HG03196 (cell line): ENCODE results near the gene DUSP15.

Source experiments
- ATAC-seq: cut with Tn5 transposase; IDR thresholded peaks from one replicate; pipeline ENCODE4 v1.9.1; 2021; ENCODE audit not compliant: unreplicated experiment

The DUSP15 gene

DNA sequence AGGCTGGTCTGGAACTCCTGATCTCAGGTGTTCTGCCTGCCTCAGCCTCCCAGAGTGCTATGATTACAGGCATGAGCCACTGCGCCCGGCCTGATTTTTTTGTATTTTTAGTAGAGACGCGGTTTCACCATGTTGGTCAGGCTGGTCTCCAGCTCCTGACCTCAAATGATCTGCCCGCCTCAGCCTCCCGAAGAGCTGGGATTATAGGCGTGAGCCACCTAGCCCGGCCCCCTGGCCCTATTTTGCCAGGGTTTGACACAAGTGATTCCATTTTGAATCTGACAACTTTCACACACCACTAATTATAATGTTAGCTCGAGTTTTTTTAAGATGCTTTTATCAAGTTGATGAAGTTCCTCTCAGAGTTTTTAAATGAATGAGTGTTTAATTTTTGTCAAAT, 25.7 kb upstream of the DUSP15 start:
- ATAC-seq = no peak

DNA sequence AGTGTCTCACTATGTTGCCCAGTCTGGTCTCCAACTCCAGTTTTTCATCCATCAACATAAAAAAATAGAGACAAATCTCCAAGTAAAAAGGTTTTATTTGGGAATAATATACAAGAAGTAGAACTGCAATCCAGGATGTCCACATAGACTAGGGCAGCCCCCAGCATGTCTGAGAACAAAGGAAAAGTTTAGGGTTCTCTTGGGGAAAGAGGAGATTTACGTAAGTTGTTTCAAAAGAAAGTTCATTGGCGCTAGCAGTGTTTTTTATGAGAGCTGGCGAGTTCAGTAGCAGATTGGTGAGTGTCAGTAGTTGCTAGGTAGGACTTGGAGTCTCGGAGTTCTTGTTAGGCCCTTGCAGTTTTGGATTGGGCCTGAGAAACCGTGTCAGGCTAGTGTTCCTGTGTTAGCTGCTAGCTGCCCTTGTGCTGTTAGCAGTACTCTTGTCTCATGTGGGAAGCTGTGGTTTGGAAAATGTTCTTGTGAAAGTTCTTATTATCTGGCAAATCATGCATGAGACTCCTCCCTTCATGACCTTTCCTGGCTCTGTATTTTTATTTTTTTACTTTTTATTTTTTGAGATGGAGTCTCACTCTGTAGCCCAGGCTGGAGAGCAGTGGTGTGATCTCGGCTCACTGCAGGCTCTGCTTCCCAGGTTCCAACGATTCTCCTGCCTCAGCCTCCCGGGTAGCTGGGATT, 24.8 kb upstream of the DUSP15 start:
- ATAC-seq = peak; percentile 73

DNA sequence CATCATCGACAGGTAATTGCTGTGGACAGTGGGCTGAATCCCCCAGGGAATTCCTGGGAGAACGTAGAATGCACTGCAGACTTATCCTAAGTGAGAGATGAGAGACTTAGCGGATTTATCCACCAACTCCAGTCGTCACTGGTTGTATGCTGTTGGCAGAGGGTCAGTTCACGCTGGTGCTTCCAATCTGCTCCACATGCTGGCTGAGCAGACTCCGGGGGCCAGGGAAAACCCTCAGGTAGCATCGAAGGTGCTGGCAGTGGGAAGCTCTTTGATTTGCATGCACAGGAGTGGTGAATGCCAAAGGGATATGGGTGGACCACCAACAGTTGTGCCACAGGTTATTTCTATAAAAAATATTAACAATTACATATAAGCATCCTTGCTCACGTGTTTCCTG, 20.3 kb upstream of the DUSP15 start:
- no peak for ATAC-seq

DNA sequence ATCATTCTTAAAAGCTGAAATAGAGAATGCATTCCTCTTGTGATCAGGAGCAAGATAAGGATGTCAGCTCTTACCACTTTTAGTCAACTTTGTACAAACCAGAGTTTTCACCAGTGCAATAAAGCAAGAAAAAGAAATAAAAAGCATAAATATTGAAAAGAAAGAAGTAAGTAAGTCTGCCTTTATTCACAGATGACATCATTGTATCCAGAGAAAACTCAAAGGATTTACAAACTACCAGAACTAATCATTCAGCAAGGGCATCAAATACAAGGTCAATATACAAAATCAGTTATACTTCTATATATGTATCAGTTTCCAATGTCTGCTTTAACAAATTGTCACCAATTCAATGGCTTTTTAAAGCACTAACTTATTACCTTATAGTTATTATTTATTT, 13.5 kb upstream of the DUSP15 start:
- no peak for ATAC-seq

DNA sequence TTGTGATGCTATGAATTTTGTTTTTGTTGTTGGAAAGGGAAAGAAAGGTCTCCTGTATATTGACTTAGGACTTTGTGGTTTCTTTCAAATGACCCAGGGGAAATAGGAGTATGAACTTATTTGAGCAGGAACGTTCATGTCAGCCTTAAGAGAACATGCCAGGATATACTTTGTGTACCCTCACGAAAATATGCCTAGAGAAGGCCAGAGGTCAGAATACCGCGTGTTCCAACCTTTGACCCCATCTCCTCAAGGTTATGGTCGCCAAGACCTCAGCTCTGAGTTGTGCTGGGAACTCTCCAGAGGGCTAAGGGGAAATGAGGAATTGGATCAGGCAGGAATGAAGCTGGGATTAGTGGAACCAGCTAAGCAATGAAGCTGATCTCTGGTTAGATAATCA, 11.6 kb upstream of the DUSP15 start:
- no peak for ATAC-seq

DNA sequence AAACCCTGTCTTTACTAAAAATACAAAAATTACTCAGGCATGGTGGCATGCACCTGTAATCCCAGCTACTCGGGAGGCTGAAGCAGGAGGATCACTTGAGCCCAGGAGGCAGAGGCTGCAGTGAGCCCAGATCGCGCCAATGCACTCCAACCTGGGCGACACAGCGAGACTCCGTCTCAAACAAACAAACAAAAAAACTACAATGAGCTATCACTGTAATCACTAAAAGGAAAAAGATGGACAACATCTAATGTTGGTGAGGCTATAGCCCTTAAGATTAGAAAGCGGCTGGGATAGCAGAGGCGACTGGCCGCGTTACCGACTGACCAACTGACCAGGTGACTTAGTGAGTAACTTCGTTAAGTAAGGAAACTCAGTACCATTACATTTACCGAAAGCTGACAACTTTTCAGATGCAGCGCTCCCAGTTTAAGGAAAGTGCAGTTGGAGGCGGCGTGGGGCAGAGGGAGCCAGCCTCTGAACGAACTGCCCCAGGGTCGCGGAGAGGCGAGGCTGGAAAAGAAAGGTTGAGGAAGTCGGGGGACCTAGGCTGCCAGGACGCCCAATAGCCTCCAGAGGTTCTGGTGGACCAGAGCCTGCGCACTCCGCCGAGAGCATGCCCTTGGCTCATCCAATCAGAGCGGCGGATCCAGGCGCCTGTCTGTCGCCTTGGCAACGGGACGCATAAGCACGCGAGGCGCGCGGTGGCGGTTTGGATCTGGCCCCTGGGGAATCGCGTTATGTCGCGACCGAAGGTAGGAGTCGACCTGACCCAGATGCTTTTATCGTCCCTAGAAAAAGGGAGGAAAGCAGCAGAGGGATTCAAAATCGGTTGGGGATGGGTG, 9.0 kb upstream of the DUSP15 start:
- peak; percentile 77 for ATAC-seq

DNA sequence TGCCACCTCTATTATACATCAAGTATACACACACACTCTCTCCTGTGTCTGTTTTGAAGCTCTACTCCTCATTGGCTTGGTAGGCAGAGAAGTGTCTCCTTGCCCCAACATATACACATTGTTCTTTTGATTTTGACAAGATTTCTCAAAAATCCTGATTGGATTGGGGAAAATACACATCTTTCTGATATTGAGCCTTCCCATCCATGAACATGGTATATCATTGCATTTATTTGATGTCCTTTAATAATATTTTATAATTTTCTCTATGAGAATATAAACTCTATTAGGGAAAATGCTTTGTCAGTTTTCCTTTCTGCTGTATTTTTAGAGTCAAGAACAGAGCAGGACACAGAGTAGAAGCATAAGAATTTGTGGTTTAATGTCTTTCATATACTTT, 7.4 kb upstream of the DUSP15 start:
- no peak for ATAC-seq

DNA sequence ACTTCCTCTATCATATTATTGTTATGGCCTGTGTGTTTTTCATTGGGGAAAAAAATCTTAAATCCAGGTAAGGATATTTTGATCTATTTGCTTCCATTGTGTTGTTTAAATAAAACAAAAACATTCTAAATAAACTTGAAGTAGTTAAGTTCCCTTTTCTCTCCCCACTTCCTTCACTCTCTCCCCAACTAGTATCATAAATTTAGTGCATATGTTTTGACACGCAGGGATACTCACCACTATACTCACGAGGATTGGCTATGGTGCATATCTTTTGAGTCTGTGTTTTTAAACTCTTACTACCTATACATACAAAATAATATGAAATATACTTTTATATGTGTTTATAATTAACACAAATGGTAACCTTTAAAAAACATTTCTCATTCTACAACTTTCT, 5.3 kb upstream of the DUSP15 start:
- ATAC-seq = no peak

DNA sequence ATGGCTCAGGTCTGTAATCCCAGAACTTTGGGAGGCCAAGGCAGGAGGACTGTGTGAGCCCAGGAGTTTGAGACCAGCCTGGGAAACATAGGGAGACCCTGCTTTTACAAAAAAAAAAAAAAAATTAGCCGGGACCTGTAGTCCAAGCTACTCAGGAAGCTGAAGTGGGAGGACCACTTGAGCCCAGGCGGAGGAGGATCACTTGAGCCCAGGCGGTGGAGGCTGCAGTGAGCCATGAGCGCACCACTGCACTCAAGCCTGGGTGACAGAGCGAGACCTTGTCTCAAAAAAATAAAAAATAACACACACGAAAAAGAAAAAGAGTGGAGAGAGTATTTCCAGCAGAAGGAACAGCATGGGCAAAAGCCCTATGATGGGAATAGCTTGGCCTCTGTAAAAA, 2.1 kb upstream of the DUSP15 start:
- ATAC-seq = no peak

DNA sequence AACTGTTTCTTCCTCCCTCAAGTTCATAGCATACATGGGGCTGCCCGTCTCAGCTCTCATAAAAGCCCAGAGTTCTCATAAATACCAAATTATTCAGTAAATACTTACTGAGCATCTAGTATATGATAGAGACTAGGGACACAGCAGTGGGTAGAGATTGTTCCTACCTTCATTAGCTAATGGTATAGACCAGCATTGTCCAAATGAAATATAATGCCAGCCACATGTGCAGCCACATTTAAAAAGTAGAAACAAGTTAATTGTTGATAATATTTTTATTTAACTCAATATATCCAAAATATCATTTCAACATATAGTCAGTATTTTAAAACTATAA, 1.3 kb upstream of the DUSP15 start:
- no peak for ATAC-seq

DNA sequence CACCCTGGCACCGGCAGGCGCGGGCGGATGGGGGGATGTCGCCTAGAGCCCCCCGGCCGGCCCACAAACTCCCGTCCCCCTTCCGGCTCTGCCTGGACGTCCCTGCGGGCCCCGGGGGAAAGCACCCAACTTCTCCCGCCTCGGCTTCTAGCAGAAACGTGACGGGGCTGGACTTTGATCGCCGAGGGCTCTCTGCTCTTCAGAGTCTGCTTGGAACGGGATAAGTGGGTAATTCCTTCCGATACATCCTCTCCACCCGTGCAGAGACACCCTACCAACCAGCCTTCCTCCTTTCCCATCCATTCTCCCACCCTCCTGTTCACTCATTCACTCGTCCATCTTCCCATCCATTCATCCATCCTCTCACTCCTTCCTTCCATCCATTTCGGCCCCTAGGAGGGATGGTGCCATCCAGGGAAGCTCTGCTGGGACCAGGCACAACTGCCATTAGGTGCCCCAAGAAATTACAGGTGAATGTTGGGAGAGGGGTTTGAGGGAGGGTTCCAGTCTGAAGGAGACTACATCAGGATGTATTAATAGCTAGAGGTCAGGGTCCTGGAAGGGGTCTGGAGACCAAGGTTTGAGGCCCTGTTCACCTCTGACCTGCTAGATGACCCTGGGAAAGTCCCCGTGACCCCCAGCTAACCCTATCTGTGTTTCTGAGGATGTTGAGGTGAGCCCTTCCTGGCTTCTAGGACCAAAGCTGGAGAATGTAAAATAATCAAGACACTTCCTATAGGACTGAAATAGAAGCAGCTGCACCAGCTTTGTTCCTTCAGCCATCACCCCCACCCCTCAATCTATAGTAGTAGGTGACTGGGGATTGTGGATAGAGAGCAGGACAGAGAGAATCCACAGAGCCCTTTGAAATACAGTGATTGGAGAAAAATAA, 645 bp upstream of the DUSP15 start:
- ATAC-seq = no peak

DNA sequence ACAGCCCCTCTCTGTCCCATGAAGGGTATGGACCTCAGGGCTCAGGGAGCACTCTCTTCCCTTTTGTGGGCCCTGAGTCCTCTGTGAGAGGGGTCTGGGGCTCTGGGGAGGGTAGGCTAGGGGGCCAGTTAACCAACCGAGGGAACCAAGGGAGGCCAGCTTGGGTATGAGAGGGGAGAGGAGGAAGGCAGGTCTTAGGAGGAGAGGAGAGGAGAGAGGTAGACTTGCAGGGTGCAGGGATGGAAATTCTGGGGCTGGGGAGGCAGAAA, 720 bp downstream of the DUSP15 start:
- ATAC-seq = no peak

DNA sequence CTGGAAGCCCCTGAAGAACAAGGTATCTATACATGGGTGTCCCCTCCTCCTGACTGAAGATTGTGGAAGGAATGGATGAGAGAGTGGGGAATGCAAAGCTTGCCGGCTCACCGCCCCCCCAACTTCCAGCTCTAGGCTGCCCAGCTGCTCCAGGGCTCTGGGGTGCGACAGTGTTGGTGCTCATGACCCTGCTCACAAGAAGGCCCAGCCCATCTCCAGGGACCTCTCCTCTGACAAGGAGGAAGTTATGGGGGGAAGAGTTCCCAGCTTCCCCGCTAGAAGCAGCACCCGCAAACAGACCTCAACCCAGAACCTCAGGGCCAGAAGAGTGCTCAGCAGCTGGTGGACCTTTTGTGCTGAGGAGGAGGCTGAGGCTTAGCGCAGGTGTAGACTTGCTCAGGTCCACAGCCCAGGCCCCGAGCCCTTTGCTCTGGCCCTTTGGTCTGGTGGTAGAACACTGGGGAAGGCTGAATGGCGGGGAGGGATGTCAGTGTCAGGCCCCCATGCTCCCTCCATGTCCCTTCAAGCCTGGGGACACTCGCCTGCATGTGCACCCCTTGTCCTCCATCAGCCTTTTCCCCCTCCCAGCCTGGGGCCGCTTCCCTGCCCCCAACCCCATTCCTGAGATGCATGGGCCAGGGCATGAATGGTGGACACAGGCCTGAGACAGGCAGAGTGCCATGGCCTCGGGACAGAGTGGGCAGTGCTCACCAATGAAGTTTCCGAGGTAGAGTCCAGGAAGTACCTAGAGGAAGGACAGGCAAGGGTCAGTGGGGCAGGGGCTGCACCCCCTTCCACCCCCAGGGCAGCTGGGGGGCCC, 1.3 kb downstream of the DUSP15 start:
- ATAC-seq = no peak

DNA sequence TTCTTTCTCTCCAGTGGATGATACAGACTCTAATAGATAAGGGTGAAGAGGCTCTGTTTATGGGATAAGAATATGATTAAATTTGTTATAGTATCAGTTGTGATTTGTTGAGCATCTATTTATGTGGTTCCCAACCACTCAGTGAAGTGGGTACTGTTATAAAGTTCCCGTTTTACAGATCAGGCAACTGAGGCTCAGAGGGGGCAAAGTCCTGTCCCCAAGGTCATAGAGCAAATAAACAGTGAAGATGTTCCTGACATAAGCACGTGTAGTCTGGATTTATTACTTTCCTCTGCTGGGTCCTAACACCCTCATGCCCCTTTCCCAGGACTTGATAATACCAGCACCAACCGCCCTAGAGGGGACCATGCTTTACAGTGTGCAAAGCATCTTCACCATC, 4.1 kb downstream of the DUSP15 start:
- ATAC-seq = no peak

DNA sequence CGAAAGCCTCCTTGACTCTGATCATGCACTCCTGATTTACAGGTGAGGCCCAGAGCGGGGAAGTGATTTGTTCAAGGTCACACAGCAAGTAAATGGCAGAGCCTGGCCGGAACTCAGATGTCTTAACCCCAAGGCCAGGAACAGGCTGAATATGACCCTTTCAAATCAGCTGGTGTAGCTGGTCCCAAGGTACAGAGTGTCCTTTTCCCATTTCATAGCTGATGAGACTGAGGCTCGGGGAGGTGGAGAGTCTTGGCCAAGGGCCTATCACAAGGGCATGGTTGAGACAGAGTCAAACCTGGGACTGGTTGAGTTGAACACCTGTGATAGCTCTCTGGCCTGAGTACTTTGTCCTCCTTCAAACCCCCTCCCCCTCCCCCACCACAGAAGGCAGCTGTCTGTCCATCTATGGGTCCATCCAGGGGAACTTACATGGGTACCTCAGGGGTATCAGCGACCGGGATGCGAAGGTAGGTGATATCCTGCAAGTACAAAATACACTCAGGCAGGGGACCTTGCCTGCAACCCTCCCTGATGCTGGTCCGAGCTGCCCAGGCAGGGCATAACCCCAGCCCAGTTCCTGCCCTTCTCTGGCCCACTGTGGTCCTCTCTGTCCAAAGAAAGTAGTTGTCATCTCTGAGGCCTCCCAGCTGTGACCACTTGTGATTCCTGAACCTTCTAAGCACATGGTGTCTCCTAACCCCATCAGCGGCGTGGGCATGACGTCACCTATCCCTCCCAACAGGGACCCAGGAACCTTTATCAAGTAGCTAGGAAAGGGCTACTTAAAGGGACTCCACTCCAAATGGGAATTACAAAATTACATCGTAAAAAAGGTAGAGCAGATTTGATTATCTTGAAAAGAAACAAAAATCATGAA, 5.6 kb downstream of the DUSP15 start:
- ATAC-seq = no peak

DNA sequence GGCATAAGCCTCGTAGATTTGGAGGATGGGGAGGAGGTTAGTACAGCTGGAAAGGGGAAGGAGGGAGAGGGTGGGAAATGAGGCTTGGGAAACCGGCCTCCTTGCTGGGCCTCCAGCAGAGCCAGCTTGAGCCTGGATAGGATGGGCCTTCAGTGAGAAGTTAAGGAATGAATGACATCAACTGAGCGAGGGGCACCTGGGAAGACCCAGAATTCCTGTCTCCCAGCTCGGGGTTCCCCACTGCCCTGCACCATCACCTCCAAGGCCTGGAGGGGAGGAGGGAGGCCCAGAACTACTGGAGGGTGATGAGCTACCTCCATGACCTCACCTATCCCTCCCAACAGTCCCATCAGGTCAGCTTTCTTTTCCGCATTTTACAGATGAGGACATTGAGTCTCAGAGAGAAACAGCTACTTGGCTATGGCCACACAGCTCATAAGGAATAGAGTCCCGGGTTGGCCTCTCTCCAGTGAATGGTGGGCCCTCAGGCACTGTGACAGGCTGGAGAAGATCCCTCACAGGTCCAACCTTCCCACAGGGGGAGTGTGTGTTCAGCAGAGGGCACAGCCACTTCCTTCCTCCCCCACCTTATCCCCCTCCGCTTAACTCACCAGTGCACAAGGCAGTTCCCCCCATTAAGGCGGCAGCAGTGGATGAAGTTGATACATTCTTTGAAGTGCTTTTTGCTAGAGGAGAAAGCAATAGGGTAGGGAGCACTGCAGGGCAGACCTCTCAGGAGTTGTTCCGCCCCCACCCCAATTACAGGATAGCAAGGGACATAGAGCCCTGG, 6.8 kb downstream of the DUSP15 start:
- no peak for ATAC-seq

DNA sequence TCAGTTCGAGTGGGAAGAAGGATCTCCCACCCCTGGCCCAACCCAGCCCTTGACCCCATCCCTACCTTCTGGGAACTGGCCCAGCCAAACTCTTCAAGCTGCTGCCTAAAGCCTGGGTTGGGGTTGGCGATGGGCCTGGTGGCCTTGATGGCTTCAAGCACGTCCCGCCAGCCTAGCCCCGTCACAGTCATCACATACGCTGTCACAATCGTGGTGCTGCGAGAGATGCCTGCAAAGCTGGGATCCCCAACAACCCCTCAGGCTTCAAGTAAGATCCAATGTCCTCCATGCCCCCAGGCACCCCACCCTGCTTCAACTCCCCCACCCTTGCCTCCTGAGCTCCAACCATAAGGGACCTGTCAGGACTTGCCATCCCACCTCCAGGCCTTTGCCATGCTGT, 7.8 kb downstream of the DUSP15 start:
- ATAC-seq = no peak

DNA sequence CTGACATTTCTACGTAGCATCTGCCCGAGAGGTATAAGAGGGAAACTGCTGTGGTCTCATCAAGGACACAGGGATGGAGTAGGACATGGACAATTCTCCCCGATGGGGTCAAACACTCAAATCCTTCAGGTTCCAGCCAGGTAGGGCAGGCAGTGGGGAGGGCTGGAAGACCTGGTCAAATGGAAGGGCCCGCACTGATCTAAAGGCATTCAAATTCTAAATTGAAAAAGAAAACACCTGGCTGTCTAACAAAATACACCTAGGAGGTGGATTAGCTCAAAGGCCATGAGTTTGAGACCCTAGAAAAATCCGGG, 8.2 kb downstream of the DUSP15 start:
- ATAC-seq = no peak

DNA sequence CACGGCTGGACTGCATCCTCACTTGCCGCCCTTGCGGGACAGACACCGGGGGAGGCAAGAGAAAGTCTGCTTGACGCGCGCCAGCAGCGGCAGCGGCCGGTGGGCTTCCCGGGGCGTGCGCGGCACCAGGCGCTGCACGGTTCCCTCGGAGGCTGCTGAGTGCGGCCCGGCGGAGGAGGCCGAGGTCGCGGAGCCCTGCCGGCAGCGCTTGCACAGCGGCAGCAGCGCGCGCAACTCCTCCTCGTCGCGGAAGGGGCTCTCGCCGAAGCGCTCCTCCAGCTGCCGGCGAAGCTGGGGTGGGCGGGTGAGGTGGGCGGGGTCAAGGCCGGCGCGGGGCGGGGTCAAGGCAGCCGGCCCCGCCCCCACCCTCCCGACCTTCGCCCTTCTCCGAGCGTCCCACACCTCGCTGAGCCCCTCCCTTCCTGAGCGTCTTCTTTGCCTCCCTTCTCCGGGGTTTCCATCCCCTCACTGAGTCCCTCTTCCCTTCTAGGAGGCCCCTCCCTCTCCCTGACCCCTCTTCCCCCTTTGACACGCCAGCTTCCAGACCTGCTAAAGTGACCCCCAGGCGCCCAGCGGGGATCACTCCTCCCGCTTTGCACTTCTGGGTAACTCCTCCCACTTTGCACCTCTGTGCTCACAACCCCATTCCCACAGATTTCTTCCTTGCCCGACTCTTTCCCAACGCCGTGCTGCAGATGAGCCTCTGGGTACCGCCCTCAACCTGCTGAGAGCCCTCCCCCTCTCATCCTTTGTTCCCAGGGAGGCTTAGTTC, 8.8 kb downstream of the DUSP15 start:
- no peak for ATAC-seq
